Testis (tissue), 3 donors: ENCODE data around the gene ACADVL. TPM values are rescaled to one million over a fixed set of nuclear protein-coding genes. Genes with fewer than 3 reads are reported as not detected.
A peak's percentile ranks its signal among the peaks of the same experiment; 100 is the strongest.

ENCODE experiments used
- DNase-seq: peaks from one replicate; pipeline ENCODE4 v3.0.0-alpha.2; 2019
- H3K27ac ChIP-seq, 2 donors: fragments of 200-600 bp; sonication (generic); one replicate each; pipeline ENCODE4 v1.5.1; 2019
- H3K27me3 ChIP-seq: fragments of 200-600 bp; sonication (generic); one replicate; pipeline ENCODE4 v1.5.1; 2019
- H3K36me3 ChIP-seq: fragments of 200-600 bp; sonication (generic); one replicate; pipeline ENCODE4 v1.5.1; 2017; ENCODE audit warnings: low read depth; ENCODE audit errors: missing control alignments
- H3K4me1 ChIP-seq: fragments of 200-600 bp; sonication (generic); one replicate; pipeline ENCODE4 v1.5.1; 2019
- H3K4me3 ChIP-seq, 2 donors: fragments of 200-600 bp; sonication (generic); one replicate each; pipeline ENCODE4 v1.5.1; 2017 to 2019
- H3K9me3 ChIP-seq: fragments of 200-600 bp; sonication (generic); one replicate; pipeline ENCODE4 v1.5.1; 2017
- POLR2A ChIP-seq: fragments of 450-650 bp; IDR thresholded peaks from one replicate; pipeline ENCODE4 v1.6.1; 2017; ENCODE audit warnings: antibody characterized with exemption, mild to moderate bottlenecking, moderate library complexity
- WGBS, 2 donors: methylation state at CpG; one replicate each; pipeline ENCODE4 v1.1.5; 2018; 5-methylcytosine and 5-hydroxymethylcytosine counted together
- intact Hi-C: fragments of 100-400 bp; cut with DNase I; formaldehyde crosslinking; loops from one replicate; pipeline ENCODE4 v1.15.1; 2023; ENCODE audit warnings: low total_unique reads
- polyA plus RNA-seq: library from polyadenylated mRNA; stranded (reverse); fragments of 350-450 nt; fragmentation: Illumina TruSeq; extraction: RNeasy Lipid Tissue Mini Kit (QIAGEN cat#74804); gene quantifications from one replicate; pipeline ENCODE4 v1.2.3, GENCODE V29; 2014; ENCODE audit warnings: low read depth, low replicate concordance; ENCODE audit not compliant: insufficient read depth
- total RNA-seq, 2 donors: library from RNA; depleted of rRNA; stranded (reverse); fragments of >200 nt; gene quantifications; one replicate each; pipeline ENCODE4 v1.2.3, GENCODE V29; 2016
- TF ChIP-seq, protein P1 (sequence below), 3 experiments: fragments of 450-650 bp in 2 of 3; fragments of 200-600 bp in 1 of 3; sonication (generic) in 1 of 3; IDR thresholded peaks; one replicate each; pipeline ENCODE4 v1.5.1; 2016 to 2019; ENCODE audit warnings: antibody characterized with exemption in 3 of 3, mild to moderate bottlenecking in 2 of 3, moderate library complexity in 1 of 3

Gene ACADVL
- total and polyA plus RNA-seq, 3 donors from 2014 or later = 298 to 458 (median 334) TPM

DNA sequence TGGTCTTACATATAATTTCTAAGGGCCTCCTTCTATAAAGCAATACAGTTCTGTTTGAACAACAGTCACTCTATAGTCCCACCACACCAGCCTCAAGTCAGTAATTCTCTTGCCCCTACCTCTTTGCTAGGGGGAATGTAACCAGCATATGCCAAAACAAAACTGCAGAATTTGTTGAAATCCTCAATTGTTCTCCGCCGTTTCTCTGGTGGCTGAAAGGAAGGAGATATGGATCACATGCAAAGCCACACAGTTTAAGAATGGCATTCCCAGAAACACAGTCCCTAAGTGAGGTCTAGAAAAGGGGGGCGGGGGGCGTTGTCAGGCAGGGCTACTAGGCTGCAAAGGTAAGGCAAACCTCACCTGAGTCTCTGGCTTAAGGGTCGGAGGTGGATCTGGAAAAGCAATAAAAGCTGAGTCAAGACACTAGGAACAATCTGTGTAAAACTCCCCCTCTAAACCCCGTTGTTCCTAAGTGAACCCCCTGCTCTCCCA lies 17.6 kb downstream of the ACADVL start:
- H3K4me3 ChIP-seq = peak overlapping the region; percentile 84 to 99
- WGBS, 2 donors = 15 to 26% methylated on average over 5 to 6 of the region's 6 CpGs
- H3K27me3 ChIP-seq = no peaks in the 10 kb centered on the region
- TF ChIP-seq, protein P1, sequence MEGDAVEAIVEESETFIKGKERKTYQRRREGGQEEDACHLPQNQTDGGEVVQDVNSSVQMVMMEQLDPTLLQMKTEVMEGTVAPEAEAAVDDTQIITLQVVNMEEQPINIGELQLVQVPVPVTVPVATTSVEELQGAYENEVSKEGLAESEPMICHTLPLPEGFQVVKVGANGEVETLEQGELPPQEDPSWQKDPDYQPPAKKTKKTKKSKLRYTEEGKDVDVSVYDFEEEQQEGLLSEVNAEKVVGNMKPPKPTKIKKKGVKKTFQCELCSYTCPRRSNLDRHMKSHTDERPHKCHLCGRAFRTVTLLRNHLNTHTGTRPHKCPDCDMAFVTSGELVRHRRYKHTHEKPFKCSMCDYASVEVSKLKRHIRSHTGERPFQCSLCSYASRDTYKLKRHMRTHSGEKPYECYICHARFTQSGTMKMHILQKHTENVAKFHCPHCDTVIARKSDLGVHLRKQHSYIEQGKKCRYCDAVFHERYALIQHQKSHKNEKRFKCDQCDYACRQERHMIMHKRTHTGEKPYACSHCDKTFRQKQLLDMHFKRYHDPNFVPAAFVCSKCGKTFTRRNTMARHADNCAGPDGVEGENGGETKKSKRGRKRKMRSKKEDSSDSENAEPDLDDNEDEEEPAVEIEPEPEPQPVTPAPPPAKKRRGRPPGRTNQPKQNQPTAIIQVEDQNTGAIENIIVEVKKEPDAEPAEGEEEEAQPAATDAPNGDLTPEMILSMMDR (IDR thresholded peaks at IDR 0.05) = no peak
- TF ChIP-seq POLR2A = no peak
- H3K4me1 ChIP-seq = peaks cover 54% of the 10 kb centered on the region
- no peaks in the 10 kb centered on the region for H3K36me3 ChIP-seq
- no peaks in the 10 kb centered on the region for H3K9me3 ChIP-seq
- no peak for DNase-seq
- peak overlapping the region; percentile 97 to 99 for H3K27ac ChIP-seq
- intact Hi-C loops = no loop called here

DNA sequence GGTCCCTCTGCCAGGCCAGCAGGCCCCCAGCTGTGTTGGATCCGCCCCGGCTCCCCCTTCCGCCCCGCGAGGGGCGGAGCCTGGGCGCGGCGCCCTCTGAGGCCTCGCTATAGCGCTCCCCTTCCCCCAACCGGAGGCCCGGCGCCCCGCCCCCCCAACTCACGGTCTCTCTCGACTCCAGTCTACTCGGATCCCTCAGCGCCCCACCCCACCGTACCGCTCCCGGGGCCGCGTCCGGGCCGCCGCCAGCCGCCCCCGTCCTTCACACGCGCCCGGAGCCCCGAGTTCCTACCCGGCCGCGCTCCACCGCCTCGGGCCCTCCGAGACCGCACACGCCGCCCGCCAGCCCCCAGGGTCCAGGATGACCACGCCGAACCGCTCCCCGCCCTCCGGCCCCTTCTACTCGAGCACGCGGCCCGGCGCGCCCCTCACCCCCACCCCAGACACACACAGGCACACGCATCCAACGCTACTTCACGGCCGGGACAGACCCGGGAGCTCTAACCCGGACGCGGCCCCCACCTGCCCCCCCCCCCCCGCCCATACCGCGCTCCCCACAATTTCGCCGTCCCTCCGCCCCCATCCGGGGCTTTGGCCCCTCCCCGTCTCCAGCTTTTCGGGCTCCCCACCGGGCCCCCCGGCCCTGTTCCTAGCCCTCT lies 18.2 kb downstream of the ACADVL start:
- no peaks in the 10 kb centered on the region for H3K9me3 ChIP-seq
- WGBS, 2 donors = 2% methylated on average over 13 to 58 of the region's 73 CpGs
- TF ChIP-seq POLR2A = no peak
- TF ChIP-seq, protein P1 (IDR thresholded peaks at IDR 0.05) = no peak
- H3K4me1 ChIP-seq = peaks cover 48% of the 10 kb centered on the region
- peak overlapping the region; percentile 84 to 99 for H3K4me3 ChIP-seq
- intact Hi-C loops = no loop called here
- H3K27me3 ChIP-seq = no peaks in the 10 kb centered on the region
- DNase-seq = peak; percentile 87
- H3K27ac ChIP-seq = peak overlapping the region; percentile 97 to 99
- no peaks in the 10 kb centered on the region for H3K36me3 ChIP-seq

DNA sequence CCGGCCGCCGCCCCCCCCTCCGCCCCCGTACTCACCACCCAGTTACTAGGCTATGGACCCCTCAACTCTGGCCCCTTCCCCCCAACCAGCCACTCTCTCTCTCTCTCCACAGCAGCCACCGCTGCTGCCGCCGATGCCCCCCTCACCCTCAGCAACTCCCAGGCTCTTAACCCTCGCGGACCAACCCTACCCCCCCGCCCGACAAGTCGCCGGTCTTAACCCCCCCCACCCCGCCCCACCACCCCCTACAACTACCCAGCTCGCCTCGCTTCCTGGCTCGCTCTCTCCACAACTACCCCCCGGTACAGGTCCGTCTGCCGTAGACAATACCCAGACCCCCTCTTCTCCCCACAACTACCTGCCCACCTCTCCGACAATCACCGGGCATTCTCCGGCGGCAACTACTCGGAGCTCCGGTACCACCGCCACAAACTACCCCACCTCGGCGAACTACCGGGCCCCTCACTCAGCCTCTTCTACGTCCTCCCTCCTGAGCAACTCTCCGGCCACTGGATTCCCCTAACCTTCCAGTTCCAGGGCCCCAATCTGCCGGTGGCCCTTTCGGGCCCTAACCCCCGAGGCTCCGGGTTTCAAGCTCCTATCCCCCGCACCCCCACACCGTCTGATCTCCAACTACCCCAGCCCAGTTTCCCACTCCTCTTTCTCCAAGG lies 18.8 kb downstream of the ACADVL start:
- Histone ChIP-seq H3K4me1 (peaks cover 41% of the 10 kb centered on the region), H3K9me3 (no peaks in the 10 kb centered on the region), H3K36me3 (no peaks in the 10 kb centered on the region), H3K27me3 (no peaks in the 10 kb centered on the region), H3K27ac (peak overlapping the region; percentile 97 to 99), H3K4me3 (peak overlapping the region; percentile 84 to 99)
- TF ChIP-seq POLR2A = no peak
- TF ChIP-seq, protein P1 (IDR thresholded peaks at IDR 0.05) = no peak
- no peak for DNase-seq
- intact Hi-C loops = no loop called here
- WGBS, 2 donors = 1% methylated on average over 27 to 36 of the region's 39 CpGs

DNA sequence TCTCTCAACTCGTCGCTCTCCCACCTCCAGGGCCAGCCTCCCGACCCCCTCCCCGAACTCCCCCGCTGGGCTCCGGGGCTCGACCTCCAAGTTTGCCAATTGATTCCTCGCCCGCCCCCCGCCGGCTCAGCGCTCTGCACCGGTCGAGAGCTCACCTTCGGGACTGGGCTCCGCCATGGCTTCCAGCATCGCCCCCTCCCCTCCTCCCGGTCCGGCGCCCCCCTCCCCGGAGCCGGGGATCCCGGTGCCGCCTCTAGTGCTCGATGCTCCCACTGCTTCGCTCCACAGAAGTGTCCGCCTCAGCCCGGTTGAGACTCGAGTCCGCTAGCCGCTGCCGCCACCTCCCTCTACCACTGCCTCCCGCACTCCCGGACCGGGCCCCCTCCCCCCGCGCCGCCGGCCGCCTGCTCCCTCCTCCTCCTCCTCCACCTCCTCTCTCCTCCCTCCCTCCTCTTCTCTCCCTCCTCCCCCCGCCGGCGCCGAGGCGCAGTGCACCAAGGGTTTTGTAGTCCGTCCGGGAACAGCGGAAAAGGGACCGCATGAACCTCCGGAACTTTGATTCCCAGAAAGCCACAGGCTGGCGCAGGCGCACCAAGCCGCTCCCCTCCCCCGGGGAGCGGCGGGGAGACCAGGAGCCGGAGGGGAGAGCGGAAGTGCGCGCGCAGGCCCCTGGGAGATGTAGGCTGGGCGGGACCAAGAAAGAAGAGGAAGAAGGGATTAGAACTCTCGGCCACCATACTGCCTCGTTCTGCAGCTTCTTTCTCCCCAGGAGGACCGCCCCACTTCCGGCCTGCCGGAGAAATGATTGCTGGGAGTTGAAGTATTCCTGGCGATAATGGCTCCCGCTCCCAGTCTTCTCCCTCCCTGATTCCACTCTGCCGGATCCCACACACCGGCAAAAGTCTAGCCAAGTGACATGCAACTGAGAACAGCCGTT lies 19.6 kb downstream of the ACADVL start, which contains the start of gene PHF23:
Gene PHF23 (minus strand): TSS at position 367 of the 937 bp plus-strand sequence. CDS start 178 bp downstream, at position 189.
- peak within 1 kb of the TSS; percentile 97 to 99 for H3K27ac ChIP-seq
- 0 to 1% methylated on average over 65 of the region's 72 CpGs for WGBS, 2 donors
- intact Hi-C loops = no loop called here
- no peaks in the 10 kb centered on the region for H3K27me3 ChIP-seq
- peak within 1 kb of the TSS; percentile 84 to 99 for H3K4me3 ChIP-seq
- no peaks in the 10 kb centered on the region for H3K36me3 ChIP-seq
- no peaks in the 10 kb centered on the region for H3K9me3 ChIP-seq
- H3K4me1 ChIP-seq = peaks cover 43% of the 10 kb centered on the region
- no peak for TF ChIP-seq POLR2A
- TF ChIP-seq, protein P1 (IDR thresholded peaks at IDR 0.05) = peak in 2 of 3 experiments; percentile 51 to 58
- DNase-seq = peak; percentile 100
